Lower leg skin (tissue), 4 donors: ENCODE measurements around the gene STRN. TPM values are rescaled to one million over a fixed set of nuclear protein-coding genes. Genes with fewer than 3 reads are reported as not detected.

Source experiments
- DNase-seq, 2 donors: peaks; one replicate each; pipeline ENCODE4 v3.0.0-alpha.2; 2019; ENCODE audit warnings: low spot score in 2 of 2
- H3K4me3 ChIP-seq: fragments of 200-600 bp; sonication (generic); 2 replicates; pipeline ENCODE4 v1.5.1; 2017; ENCODE audit warnings: mild to moderate bottlenecking, low read depth; ENCODE audit not compliant: poor library complexity, severe bottlenecking
- POLR2A ChIP-seq, 2 donors: fragments of 450-650 bp; IDR thresholded peaks; one replicate each; pipeline ENCODE4 v1.6.1; 2016 to 2017; ENCODE audit warnings: antibody characterized with exemption in 2 of 2, mild to moderate bottlenecking in 1 of 2, moderate library complexity in 1 of 2
- WGBS, 2 donors: methylation state at CpG; one replicate each; pipeline ENCODE4 v1.1.5; 2018; 5-methylcytosine and 5-hydroxymethylcytosine counted together
- intact Hi-C: fragments of 100-400 bp; cut with DNase I; formaldehyde crosslinking; loops from one replicate; pipeline ENCODE4 v1.15.0; 2023; ENCODE audit warnings: low total_unique reads
- total RNA-seq, 4 donors: library from RNA; depleted of rRNA; stranded (reverse); fragments of >200 nt; gene quantifications; one replicate each; pipeline ENCODE4 v1.1.0, GENCODE V29; 2016
- TF ChIP-seq, protein P1 (sequence below), 3 donors: fragments of 450-650 bp; IDR thresholded peaks; one replicate each; pipeline ENCODE4 v1.5.1; 2016; ENCODE audit warnings: antibody characterized with exemption in 3 of 3, mild to moderate bottlenecking in 3 of 3, moderate library complexity in 2 of 3

STRN gene
- total RNA-seq, 4 donors from 2014 or later: 34.4 to 41.9 (median 37.9) TPM

DNA sequence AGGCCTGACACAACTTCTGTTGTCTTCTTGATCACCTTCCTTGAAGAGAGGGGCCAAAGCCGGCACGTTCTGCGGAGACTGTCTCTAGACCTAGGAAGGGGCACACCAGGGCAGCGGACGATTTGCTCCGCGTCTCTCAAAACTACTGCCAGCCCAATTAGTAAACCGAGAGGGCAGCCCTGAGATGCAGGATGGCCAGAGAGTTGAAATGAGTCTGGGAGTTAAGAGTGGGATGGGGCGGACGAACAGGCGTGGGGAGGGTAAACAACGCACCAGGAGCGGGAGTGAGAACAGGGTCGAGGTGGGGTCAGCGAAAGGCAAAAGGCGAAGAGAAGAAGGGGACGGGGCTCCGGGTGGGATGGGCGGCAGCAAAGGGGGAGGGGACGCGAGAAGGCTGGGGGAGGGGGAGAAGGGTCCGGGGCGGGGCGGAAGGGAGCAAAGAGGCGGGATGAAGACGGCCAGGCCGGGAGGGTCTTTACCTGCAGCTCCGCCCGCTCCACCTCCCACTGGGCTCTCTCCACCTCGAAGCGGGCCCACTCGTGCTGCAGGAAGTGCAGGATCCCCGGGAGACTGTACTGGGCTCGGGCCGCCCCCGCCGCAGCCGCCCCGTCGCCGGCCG is 476 bp downstream of the STRN start:
- 1% methylated on average over 32 to 41 of the region's 42 CpGs for WGBS, 2 donors
- intact Hi-C loops: no loop called here
- no peak for TF ChIP-seq POLR2A (IDR thresholded peaks at IDR 0.05)
- TF ChIP-seq, protein P1, sequence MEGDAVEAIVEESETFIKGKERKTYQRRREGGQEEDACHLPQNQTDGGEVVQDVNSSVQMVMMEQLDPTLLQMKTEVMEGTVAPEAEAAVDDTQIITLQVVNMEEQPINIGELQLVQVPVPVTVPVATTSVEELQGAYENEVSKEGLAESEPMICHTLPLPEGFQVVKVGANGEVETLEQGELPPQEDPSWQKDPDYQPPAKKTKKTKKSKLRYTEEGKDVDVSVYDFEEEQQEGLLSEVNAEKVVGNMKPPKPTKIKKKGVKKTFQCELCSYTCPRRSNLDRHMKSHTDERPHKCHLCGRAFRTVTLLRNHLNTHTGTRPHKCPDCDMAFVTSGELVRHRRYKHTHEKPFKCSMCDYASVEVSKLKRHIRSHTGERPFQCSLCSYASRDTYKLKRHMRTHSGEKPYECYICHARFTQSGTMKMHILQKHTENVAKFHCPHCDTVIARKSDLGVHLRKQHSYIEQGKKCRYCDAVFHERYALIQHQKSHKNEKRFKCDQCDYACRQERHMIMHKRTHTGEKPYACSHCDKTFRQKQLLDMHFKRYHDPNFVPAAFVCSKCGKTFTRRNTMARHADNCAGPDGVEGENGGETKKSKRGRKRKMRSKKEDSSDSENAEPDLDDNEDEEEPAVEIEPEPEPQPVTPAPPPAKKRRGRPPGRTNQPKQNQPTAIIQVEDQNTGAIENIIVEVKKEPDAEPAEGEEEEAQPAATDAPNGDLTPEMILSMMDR (IDR thresholded peaks at IDR 0.05): no peak
- DNase-seq: peak; percentile 38 to 91
- peak overlapping the region; percentile 91 for H3K4me3 ChIP-seq

GRCh38 chr2:36965206-36965605 is 1.1 kb downstream of the STRN start:
- TF ChIP-seq, protein P1 (IDR thresholded peaks at IDR 0.05): no peak
- TF ChIP-seq POLR2A (IDR thresholded peaks at IDR 0.05): no peak
- no peak for DNase-seq
- WGBS, 2 donors: 16 to 26% methylated on average over 2 of the region's 2 CpGs
- peak overlapping the region; percentile 91 for H3K4me3 ChIP-seq
- intact Hi-C loops: no loop called here

GRCh38 chr2:36964496-36965058 is 1.8 kb downstream of the STRN start:
- no peak for TF ChIP-seq POLR2A (IDR thresholded peaks at IDR 0.05)
- TF ChIP-seq, protein P1 (IDR thresholded peaks at IDR 0.05): no peak
- H3K4me3 ChIP-seq: no peak overlapping the region
- DNase-seq: no peak
- intact Hi-C loops: no loop called here
- 73 to 75% methylated on average over 5 of the region's 5 CpGs for WGBS, 2 donors

GRCh38 chr2:36963734-36964133 is 2.6 kb downstream of the STRN start:
- 84 to 89% methylated on average over 4 of the region's 4 CpGs for WGBS, 2 donors
- H3K4me3 ChIP-seq: no peak overlapping the region
- intact Hi-C loops: no loop called here
- TF ChIP-seq, protein P1 (IDR thresholded peaks at IDR 0.05): no peak
- TF ChIP-seq POLR2A (IDR thresholded peaks at IDR 0.05): no peak
- DNase-seq: no peak

DNA sequence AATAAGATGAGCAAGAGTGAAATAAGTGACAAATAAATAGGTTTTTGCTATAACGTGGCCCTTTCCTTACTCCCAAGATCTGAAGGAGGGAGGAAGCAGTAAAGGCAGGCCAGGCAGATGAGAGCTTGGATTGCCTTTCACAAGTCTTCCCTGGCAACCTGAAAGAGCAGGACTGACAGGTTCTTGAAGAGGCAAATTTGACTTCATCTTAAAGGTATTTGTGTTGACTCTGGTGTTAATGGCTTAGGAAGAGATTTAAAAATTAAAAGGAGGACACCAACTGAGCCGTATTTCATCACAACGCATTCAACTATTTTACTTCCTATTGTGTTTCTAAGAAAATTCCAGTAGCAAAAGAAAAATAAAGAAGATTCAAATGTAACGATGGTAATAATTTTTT is 3.2 kb downstream of the STRN start:
- TF ChIP-seq POLR2A (IDR thresholded peaks at IDR 0.05): no peak
- TF ChIP-seq, protein P1 (IDR thresholded peaks at IDR 0.05): no peak
- WGBS, 2 donors: 50 to 58% methylated on average over 4 of the region's 4 CpGs
- H3K4me3 ChIP-seq: no peak overlapping the region
- intact Hi-C loops: no loop called here
- no peak for DNase-seq

DNA sequence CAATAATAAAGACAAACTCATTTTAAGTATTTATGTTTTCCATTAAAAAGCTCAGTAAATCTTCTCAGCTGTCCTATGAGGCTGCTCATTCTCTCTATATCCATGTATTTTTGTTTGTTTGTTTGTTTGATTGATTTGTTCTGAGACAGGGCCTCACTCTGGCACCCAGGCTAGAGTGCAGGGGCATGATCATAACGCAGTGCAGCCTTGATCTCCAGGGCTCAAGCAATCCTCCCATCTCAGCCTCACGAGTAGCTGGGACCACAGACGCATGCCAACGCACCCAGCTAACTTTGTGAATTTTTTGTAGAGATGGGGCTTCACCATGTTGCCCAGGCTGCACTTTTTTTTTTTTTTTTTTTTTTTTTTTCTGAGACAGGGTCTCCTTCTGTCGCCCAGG is 5.6 kb downstream of the STRN start:
- DNase-seq: no peak
- WGBS, 2 donors: 89 to 93% methylated on average over 5 of the region's 5 CpGs
- no peak for TF ChIP-seq POLR2A (IDR thresholded peaks at IDR 0.05)

More for the DNA sequence above, 5.6 kb downstream of the STRN start:
- intact Hi-C loops: no loop called here
- H3K4me3 ChIP-seq: no peak overlapping the region
